Occipital lobe (tissue), 2 donors: ENCODE results near the gene TAOK1. TPM values are rescaled to one million over a fixed set of nuclear protein-coding genes. Genes with fewer than 3 reads are reported as not detected.
"Not testable (repeated sequence)": the region's sequence is repeated elsewhere in the genome, so short reads cannot be mapped to it uniquely, and the experiment has no call there.

Experiments
- DNase-seq: peaks from one replicate; lab custom pipeline; 2025; lab: John Stamatoyannopoulos, UW
- total RNA-seq: library from RNA; depleted of rRNA; stranded (reverse); fragments of >200 nt; gene quantifications from one replicate; pipeline ENCODE4 v1.2.3, GENCODE V29; 2014

Gene TAOK1
- total RNA-seq, 1 donor from 2014 or later: 170 TPM

- no peak for DNase-seq
Measured at GRCh38 chr17:29443041-29443739, 53.0 kb downstream of the TAOK1 start.

- no peak for DNase-seq
Measured at GRCh38 chr17:29444589-29444988, 54.4 kb downstream of the TAOK1 start.

GRCh38 chr17:29445844-29446243 is 55.7 kb downstream of the TAOK1 start:
- no peak for DNase-seq

- DNase-seq: no peak
Measured at GRCh38 chr17:29449865-29450671, 59.9 kb downstream of the TAOK1 start.

- no peak for DNase-seq
Measured at GRCh38 chr17:29451121-29451742, 61.1 kb downstream of the TAOK1 start.

GRCh38 chr17:29458066-29458465 is 67.9 kb downstream of the TAOK1 start:
- DNase-seq: no peak

GRCh38 chr17:29461483-29462206 is 71.5 kb downstream of the TAOK1 start:
- DNase-seq: no peak

- DNase-seq: no peak
Measured at GRCh38 chr17:29469276-29469675, 79.1 kb downstream of the TAOK1 start.

GRCh38 chr17:29473437-29473836 is 83.3 kb downstream of the TAOK1 start:
- DNase-seq: not testable (repeated sequence)

GRCh38 chr17:29474297-29474696 is 84.1 kb downstream of the TAOK1 start:
- no peak for DNase-seq

- no peak for DNase-seq
Measured at GRCh38 chr17:29475891-29476290, 85.7 kb downstream of the TAOK1 start.

- not testable (repeated sequence) for DNase-seq
Measured at GRCh38 chr17:29480249-29480928, 90.2 kb downstream of the TAOK1 start.

GRCh38 chr17:29483503-29483902 is 93.3 kb downstream of the TAOK1 start:
- no peak for DNase-seq

GRCh38 chr17:29495011-29495410 is 104.8 kb downstream of the TAOK1 start:
- no peak for DNase-seq

GRCh38 chr17:29504711-29505110 is 114.5 kb downstream of the TAOK1 start:
- DNase-seq: no peak

- DNase-seq: no peak
Measured at GRCh38 chr17:29505836-29506235, 115.7 kb downstream of the TAOK1 start.

- no peak for DNase-seq
Measured at GRCh38 chr17:29510953-29511352, 120.8 kb downstream of the TAOK1 start.

GRCh38 chr17:29514792-29515191 is 124.6 kb downstream of the TAOK1 start:
- DNase-seq: no peak

- DNase-seq: no peak
Measured at GRCh38 chr17:29518359-29518758, 128.2 kb downstream of the TAOK1 start.

- no peak for DNase-seq
Measured at GRCh38 chr17:29524692-29525091, 134.5 kb downstream of the TAOK1 start.

GRCh38 chr17:29526322-29526721 is 136.2 kb downstream of the TAOK1 start:
- no peak for DNase-seq
